Peyer's patch (tissue), 4 donors: ENCODE measurements around the gene EFNA5.

ENCODE experiments used
- POLR2A ChIP-seq, 2 donors: fragments of 450-650 bp; IDR thresholded peaks; one replicate each; pipeline ENCODE4 v1.5.1; 2017; ENCODE audit warnings: antibody characterized with exemption in 2 of 2, mild to moderate bottlenecking in 2 of 2, moderate library complexity in 2 of 2
- TF ChIP-seq, protein P1 (sequence below), 6 experiments: fragments of 450-650 bp in 4 of 6; fragments of 200-600 bp in 2 of 6; sonication (generic) in 1 of 6; IDR thresholded peaks; one replicate each; pipeline ENCODE4 v1.5.1; 2017 to 2019; ENCODE audit warnings: antibody characterized with exemption in 6 of 6, mild to moderate bottlenecking in 3 of 6, moderate library complexity in 1 of 6

DNA sequence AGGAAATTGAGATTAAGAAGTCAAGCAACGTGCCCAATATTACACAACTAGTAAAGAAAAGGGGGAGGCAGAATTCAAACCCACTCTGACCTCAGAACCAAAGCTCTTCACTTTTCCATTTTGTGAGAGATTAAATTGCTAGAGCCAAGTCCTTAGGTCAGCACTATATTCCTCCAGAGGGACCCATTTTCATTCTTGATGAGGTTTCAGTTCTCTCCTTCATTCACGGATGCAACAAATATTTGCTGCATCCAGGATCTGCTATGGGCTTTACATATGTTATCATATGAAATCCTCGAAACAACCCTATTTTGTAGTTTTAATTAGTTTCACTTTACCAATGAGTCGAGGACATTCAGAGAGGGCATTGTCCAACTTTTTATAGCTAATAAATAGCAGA lies 239.2 kb downstream of the EFNA5 start:
- TF ChIP-seq, protein P1, sequence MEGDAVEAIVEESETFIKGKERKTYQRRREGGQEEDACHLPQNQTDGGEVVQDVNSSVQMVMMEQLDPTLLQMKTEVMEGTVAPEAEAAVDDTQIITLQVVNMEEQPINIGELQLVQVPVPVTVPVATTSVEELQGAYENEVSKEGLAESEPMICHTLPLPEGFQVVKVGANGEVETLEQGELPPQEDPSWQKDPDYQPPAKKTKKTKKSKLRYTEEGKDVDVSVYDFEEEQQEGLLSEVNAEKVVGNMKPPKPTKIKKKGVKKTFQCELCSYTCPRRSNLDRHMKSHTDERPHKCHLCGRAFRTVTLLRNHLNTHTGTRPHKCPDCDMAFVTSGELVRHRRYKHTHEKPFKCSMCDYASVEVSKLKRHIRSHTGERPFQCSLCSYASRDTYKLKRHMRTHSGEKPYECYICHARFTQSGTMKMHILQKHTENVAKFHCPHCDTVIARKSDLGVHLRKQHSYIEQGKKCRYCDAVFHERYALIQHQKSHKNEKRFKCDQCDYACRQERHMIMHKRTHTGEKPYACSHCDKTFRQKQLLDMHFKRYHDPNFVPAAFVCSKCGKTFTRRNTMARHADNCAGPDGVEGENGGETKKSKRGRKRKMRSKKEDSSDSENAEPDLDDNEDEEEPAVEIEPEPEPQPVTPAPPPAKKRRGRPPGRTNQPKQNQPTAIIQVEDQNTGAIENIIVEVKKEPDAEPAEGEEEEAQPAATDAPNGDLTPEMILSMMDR (IDR thresholded peaks at IDR 0.05) = no peak
- TF ChIP-seq POLR2A (IDR thresholded peaks at IDR 0.05) = no peak
